Stomach (tissue), 9 donors: ENCODE results near the gene WDR19. TPM values are rescaled to one million over a fixed set of nuclear protein-coding genes. Genes with fewer than 3 reads are reported as not detected.

Experiments
- DNase-seq, 2 donors: peaks; one replicate each; pipeline versions ENCODE4 v3.0.0 to v3.0.0-alpha.2; 2013 to 2019
- H3K27ac ChIP-seq, 5 donors: fragments of 200-600 bp in 4 of 5; sonication (generic) in 4 of 5; one replicate each; pipeline ENCODE4 v1.5.1; 2013 to 2019; ENCODE audit warnings: mild to moderate bottlenecking in 1 of 5, moderate library complexity in 1 of 5
- H3K27me3 ChIP-seq, 3 donors: fragments of 200-600 bp; sonication (generic); one replicate each; pipeline ENCODE4 v1.5.1; 2017 to 2019; ENCODE audit warnings: mixed run types in 1 of 3
- H3K36me3 ChIP-seq, 4 donors: fragments of 200-600 bp; sonication (generic); 1 replicate in 3 of 4; 2 replicates in 1 of 4; pipeline ENCODE4 v1.5.1; 2016 to 2019
- H3K4me1 ChIP-seq, 4 donors: fragments of 200-600 bp; sonication (generic); one replicate each; pipeline ENCODE4 v1.5.1; 2016 to 2019
- H3K4me3 ChIP-seq, 4 donors: fragments of 200-600 bp; sonication (generic) in 3 of 4; one replicate each; pipeline ENCODE4 v1.5.1; 2016 to 2019; ENCODE audit warnings: mild to moderate bottlenecking in 1 of 4
- H3K9me3 ChIP-seq, 4 donors: fragments of 200-600 bp; sonication (generic); one replicate each; pipeline ENCODE4 v1.5.1; 2016 to 2019
- EP300 ChIP-seq: sonication (generic); formaldehyde crosslinking; IDR thresholded peaks from one replicate; pipeline ENCODE4 v1.6.1; 2017; ENCODE audit warnings: antibody characterized with exemption
- POLR2A ChIP-seq, 4 donors: fragments of 450-650 bp; IDR thresholded peaks; one replicate each; pipeline ENCODE4 v1.6.1; 2016; ENCODE audit warnings: antibody characterized with exemption in 4 of 4, control low read depth in 2 of 4, mild to moderate bottlenecking in 1 of 4, moderate library complexity in 1 of 4
- POLR2AphosphoS5 ChIP-seq, 3 donors: sonication (generic); formaldehyde crosslinking; IDR thresholded peaks; one replicate each; pipeline ENCODE4 v1.6.1; 2016; ENCODE audit warnings: antibody characterized with exemption in 3 of 3
- WGBS, 5 donors: extraction: QIAGEN DNeasy Blood & Tissue Kit in 3 of 5; methylation state at CpG; one replicate each; pipeline versions ENCODE4 v1.1.5 to v1.1.7; 2013 to 2018; 5-methylcytosine and 5-hydroxymethylcytosine counted together
- intact Hi-C: fragments of 100-400 bp; cut with DNase I; formaldehyde crosslinking; loops from one replicate; pipeline ENCODE4 v1.15.1; 2023; ENCODE audit warnings: low total_unique reads
- polyA plus RNA-seq, 3 donors: library from polyadenylated mRNA; stranded (reverse); fragments of 200-250 nt; gene quantifications; one replicate each; pipeline ENCODE4 v1.2.3, GENCODE V29; 2013
- total RNA-seq, 5 donors: library from RNA; depleted of rRNA; stranded (reverse); fragments of >200 nt; gene quantifications; one replicate each; pipeline versions ENCODE4 v1.1.0 to v1.2.3, GENCODE V29; 2014 to 2016
- TF ChIP-seq, protein P1 (sequence below), 7 experiments: fragments of 450-650 bp in 4 of 7; fragments of 200-600 bp in 3 of 7; sonication (generic) in 3 of 7; IDR thresholded peaks; one replicate each; pipeline ENCODE4 v1.5.1; 2016 to 2019; ENCODE audit warnings: antibody characterized with exemption in 7 of 7, control low read depth in 2 of 7, mild to moderate bottlenecking in 1 of 7
- donor health status: healthy with polysubstance abuse.
- donor health status: Bipolar disorder and iron deficiency.
- donor health status: healthy.

WDR19 gene
- total and polyA plus RNA-seq, 8 donors, result 2.3 to 103 (median 25.3) TPM

DNA sequence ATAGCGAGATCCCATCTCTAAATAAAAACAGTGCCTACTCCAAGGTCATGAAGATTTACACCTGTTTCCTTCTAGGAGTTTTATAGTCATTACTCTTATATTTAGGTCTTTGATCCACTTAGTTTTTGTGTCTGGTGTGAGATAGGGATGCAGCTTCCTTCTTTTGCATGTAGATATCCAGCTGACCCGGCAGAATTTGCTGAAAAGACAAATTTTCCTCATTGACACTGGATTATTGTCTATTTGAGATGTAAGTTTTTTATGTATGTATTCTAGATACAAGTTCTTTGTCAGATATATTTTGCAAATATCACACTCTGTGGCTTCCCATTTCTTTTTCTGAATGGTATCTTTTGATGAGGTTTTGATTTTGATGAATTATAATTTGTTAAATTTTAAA lies 98.4 kb downstream of the WDR19 start:
- Histone ChIP-seq H3K36me3 (peaks cover 10 to 84% (median 69%) of the 10 kb centered on the region in 4 donors), H3K27me3 (no peaks in the 10 kb centered on the region), H3K9me3 (no peaks in the 10 kb centered on the region), H3K4me3 (no peak overlapping the region), H3K4me1 (no peaks in the 10 kb centered on the region), H3K27ac (no peak overlapping the region)
- TF ChIP-seq, protein P1, sequence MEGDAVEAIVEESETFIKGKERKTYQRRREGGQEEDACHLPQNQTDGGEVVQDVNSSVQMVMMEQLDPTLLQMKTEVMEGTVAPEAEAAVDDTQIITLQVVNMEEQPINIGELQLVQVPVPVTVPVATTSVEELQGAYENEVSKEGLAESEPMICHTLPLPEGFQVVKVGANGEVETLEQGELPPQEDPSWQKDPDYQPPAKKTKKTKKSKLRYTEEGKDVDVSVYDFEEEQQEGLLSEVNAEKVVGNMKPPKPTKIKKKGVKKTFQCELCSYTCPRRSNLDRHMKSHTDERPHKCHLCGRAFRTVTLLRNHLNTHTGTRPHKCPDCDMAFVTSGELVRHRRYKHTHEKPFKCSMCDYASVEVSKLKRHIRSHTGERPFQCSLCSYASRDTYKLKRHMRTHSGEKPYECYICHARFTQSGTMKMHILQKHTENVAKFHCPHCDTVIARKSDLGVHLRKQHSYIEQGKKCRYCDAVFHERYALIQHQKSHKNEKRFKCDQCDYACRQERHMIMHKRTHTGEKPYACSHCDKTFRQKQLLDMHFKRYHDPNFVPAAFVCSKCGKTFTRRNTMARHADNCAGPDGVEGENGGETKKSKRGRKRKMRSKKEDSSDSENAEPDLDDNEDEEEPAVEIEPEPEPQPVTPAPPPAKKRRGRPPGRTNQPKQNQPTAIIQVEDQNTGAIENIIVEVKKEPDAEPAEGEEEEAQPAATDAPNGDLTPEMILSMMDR (IDR thresholded peaks at IDR 0.05), result no peak
- no peak for TF ChIP-seq EP300
- TF ChIP-seq POLR2AphosphoS5 (IDR thresholded peaks at IDR 0.05), result no peak
- no peak for TF ChIP-seq POLR2A (IDR thresholded peaks at IDR 0.05)
- no peak for DNase-seq
- intact Hi-C loops, result no loop called here
- 91 to 98% (median 95%) methylated on average over 2 of the region's 2 CpGs for WGBS, 5 donors

DNA sequence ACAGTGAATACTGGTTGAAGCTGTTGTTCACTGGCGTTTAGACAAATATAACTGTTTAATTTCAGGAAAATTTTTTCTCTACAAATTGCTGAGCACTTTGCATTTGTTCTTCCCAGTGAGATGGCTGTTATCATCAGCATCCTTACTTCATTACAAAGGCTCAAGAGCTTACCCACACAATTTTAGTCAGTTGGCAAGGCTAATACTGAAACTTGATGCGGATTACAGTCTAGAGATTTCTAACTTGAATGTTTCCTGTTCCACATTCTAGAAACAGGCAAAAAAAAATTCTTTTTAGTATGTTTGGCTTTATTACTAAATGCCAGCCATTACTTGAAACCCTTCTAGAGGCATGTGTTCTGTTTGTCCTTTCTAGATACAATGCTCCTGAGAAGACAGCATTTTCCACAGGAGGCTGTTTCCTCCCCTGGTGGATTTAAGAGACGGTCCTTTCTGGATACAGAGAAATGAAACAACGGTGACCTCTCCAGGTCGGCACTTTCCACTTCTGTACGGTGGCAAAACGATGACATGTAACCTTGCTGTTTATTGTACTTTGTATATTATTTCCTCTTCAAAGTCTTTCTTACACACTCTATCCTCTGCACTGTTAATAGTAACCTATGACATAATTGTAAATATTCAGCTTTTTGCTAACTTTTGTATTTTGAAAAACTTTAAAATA lies 102.9 kb downstream of the WDR19 start:
- peaks cover 14 to 84% (median 70%) of the 10 kb centered on the region in 4 donors for H3K36me3 ChIP-seq
- no peak overlapping the region for H3K4me3 ChIP-seq
- H3K4me1 ChIP-seq, result no peaks in the 10 kb centered on the region
- 46 to 61% (median 53%) methylated on average over 7 of the region's 7 CpGs for WGBS, 5 donors
- no peak for DNase-seq
- H3K9me3 ChIP-seq, result no peaks in the 10 kb centered on the region
- intact Hi-C loops, result no loop called here
- TF ChIP-seq EP300 (no peak), POLR2AphosphoS5 (IDR thresholded peaks at IDR 0.05) (no peak), POLR2A (IDR thresholded peaks at IDR 0.05) (no peak)
- TF ChIP-seq, protein P1 (IDR thresholded peaks at IDR 0.05), result no peak
- H3K27ac ChIP-seq, result no peak overlapping the region
- H3K27me3 ChIP-seq, result no peaks in the 10 kb centered on the region

DNA sequence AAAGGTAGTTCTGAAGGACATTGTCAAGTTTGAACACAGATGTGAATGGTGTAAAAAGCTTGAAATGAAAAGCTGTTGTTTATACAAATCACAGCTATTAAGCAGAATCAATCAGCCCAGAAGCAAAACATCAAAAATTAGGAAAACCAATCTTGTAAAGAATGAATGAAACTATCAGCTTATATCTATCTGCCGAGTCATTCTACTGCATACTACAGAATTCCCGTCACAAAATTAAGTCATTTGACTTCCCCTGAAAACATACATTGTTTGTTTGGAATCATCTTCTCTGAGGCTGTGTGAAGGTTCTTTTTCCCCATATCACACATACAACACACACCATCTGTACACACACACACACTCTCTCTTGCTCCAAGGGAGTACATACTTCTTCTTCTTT lies 103.5 kb downstream of the WDR19 start:
- no peaks in the 10 kb centered on the region for H3K4me1 ChIP-seq
- WGBS, 5 donors, result 90 to 98% (median 94%) methylated on average over 2 of the region's 2 CpGs
- H3K9me3 ChIP-seq, result no peaks in the 10 kb centered on the region
- H3K4me3 ChIP-seq, result no peak overlapping the region
- intact Hi-C loops, result no loop called here
- no peak for DNase-seq
- H3K36me3 ChIP-seq, result peaks cover 12 to 84% (median 70%) of the 10 kb centered on the region in 4 donors
- no peak for TF ChIP-seq POLR2A (IDR thresholded peaks at IDR 0.05)
- TF ChIP-seq EP300, result no peak
- TF ChIP-seq, protein P1 (IDR thresholded peaks at IDR 0.05), result no peak
- no peak for TF ChIP-seq POLR2AphosphoS5 (IDR thresholded peaks at IDR 0.05)
- no peak overlapping the region for H3K27ac ChIP-seq
- H3K27me3 ChIP-seq, result no peaks in the 10 kb centered on the region

DNA sequence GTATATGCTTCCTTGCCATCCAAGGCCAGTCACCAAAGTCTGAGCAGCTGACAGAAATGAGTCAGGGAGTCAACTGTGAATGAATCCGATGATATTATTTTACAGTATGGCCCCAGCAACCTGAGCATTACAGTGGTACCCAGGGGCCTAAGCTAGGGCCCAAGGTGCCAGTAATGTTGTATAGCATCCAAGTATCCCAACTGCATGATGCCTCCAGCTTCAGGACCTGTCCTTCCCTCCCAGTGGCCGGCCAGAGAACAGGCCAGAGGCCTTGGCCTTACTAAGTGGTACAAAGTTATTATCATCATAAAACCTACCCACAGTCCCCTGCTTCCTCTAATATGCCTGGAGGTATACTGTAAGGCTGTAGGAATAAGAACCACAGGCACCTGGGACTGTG lies 103.9 kb downstream of the WDR19 start:
- H3K27me3 ChIP-seq, result no peaks in the 10 kb centered on the region
- TF ChIP-seq, protein P1 (IDR thresholded peaks at IDR 0.05), result no peak
- TF ChIP-seq POLR2AphosphoS5 (IDR thresholded peaks at IDR 0.05) (no peak), EP300 (no peak), POLR2A (IDR thresholded peaks at IDR 0.05) (no peak)
- H3K4me3 ChIP-seq, result no peak overlapping the region
- no peak for DNase-seq
- H3K9me3 ChIP-seq, result no peaks in the 10 kb centered on the region
- H3K36me3 ChIP-seq, result peaks cover 14 to 84% (median 74%) of the 10 kb centered on the region in 4 donors
- no peaks in the 10 kb centered on the region for H3K4me1 ChIP-seq
- 91 to 98% (median 95%) methylated on average over 2 of the region's 2 CpGs for WGBS, 5 donors
- no peak overlapping the region for H3K27ac ChIP-seq
- intact Hi-C loops, result no loop called here
